Activated naive CD4-positive, alpha-beta T cell treated with anti-CD3 and anti-CD28 coated beads, Interleukin-2, amount 50 U/mL, for 72 hours (primary cell): Measurements from ENCODE around the gene ADGRF3. TPM values are rescaled to one million over a fixed set of nuclear protein-coding genes. Genes with fewer than 3 reads are reported as not detected.

ENCODE experiments used
- ATAC-seq, 2 donors: fragments of 150-1000 bp; cut with Tn5 transposase; 2 replicates each; pipeline ENCODE4 v1.10.0; 2021; ENCODE audit warnings: mild to moderate bottlenecking in 2 of 2, moderate library complexity in 2 of 2
- DNase-seq, 2 donors: peaks; one replicate each; pipeline ENCODE4 v3.0.0; 2021 to 2022; ENCODE audit warnings: low spot score in 2 of 2
- H3K27ac Mint-ChIP-seq, 2 donors: one replicate each; pipeline ENCODE4 v1.8.0; 2022; ENCODE audit warnings: mild to moderate bottlenecking in 2 of 2, mixed read lengths in 2 of 2
- H3K36me3 Mint-ChIP-seq, 2 donors: one replicate each; pipeline ENCODE4 v1.8.0; 2022; ENCODE audit warnings: mixed read lengths in 2 of 2
- H3K9me3 Mint-ChIP-seq, 2 donors: one replicate each; pipeline ENCODE4 v1.8.0; 2022; ENCODE audit warnings: mixed read lengths in 2 of 2
- total RNA-seq, 2 donors: library from RNA; stranded (reverse); gene quantifications; one replicate each; pipeline ENCODE4 v1.2.3, GENCODE V29; 2022

The ADGRF3 gene
- total RNA-seq, 2 donors from 2014 or later, result 0.57 to 7.5 TPM

DNA sequence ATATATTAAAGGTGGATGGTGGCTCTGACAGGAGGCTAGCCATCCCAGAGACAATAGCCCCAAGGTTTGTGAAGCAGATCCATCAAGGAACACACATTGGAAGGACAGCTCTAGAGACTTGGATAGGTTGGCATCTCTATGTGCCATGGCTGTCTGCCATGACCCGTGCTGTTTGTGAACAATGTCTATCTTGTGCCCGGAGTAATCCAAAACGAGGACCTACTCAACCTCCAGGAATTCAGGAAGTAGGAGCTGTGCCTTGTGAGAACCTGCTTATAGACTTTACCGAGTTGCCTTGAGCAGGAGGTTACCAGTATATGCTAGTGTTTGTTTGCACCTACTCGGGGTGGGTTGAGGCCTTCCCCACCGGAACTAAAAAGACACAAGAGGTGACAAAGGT is 43.7 kb downstream of the ADGRF3 start:
- Mint-ChIP-seq H3K36me3 (no peaks in the 10 kb centered on the region), H3K27ac (no peak overlapping the region), H3K9me3 (no peaks in the 10 kb centered on the region)
- DNase-seq (no peak), ATAC-seq (no peak)

DNA sequence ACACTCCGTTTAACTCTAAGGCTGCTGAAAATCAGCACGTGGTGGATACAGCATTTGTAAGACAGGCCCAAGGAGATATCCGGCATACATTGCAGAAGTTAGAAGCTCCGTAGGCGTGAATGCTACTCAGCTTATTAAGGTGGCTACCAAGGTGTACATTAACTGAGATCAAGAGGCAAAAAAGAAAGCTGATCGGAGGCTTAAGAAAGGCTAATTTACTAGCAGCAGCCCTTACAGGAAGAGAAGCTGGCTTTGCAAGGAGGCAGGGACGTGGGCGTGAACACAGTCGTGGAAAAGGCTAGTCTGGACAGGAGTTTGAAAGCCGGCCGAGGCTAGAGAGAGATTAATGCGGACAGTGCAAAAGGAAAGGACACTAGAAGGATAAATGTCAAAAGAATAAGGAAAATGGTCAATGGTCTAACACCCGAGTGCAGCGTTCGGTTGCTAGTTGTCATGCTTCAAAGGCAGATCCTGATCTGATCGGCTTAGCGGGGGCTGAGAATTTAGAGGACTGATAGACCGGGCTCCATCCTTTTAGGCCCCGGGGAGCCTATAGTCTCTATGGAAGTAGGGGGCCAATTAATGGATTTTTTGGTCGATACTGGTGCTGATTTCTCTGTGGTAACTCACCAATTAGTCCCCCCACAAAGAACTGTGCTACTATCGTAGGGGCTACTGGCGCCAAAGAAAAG is 46.2 kb downstream of the ADGRF3 start:
- no peak for ATAC-seq
- Mint-ChIP-seq H3K27ac (no peak overlapping the region), H3K36me3 (no peaks in the 10 kb centered on the region), H3K9me3 (no peaks in the 10 kb centered on the region)
- DNase-seq, result no peak

DNA sequence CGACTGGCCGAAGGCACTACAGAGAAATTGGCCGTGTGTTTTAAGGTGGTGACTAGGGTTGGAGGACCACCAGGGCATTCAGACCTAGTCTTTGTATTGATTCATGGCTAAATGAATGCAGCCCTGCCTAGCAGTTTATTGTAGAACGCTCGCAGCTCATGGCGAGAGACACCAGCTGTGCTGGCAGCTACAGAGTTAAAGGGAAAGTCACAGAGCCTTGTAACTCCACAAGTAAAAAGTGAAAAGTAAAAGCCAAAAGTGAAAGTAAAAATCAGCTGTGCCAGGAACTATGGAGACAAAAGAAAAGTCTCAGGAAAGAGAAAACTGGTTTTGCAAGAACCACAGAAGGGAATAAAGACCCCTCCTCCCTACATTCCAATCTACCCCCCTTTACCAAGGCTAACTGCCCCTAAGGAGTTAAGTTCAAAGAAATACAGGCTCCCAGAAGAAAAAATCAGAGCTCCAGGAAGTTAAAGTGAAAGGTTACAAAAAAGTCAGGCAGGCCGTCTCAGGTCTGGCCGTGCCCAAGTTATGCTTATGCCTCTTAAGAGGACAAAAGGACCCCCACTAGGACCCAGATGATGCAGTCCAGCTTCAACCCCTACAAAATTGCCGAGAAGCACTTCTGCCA is 47.0 kb downstream of the ADGRF3 start:
- ATAC-seq, result peak; percentile 54 to 63
- Mint-ChIP-seq H3K27ac (no peak overlapping the region), H3K36me3 (no peaks in the 10 kb centered on the region)

DNA sequence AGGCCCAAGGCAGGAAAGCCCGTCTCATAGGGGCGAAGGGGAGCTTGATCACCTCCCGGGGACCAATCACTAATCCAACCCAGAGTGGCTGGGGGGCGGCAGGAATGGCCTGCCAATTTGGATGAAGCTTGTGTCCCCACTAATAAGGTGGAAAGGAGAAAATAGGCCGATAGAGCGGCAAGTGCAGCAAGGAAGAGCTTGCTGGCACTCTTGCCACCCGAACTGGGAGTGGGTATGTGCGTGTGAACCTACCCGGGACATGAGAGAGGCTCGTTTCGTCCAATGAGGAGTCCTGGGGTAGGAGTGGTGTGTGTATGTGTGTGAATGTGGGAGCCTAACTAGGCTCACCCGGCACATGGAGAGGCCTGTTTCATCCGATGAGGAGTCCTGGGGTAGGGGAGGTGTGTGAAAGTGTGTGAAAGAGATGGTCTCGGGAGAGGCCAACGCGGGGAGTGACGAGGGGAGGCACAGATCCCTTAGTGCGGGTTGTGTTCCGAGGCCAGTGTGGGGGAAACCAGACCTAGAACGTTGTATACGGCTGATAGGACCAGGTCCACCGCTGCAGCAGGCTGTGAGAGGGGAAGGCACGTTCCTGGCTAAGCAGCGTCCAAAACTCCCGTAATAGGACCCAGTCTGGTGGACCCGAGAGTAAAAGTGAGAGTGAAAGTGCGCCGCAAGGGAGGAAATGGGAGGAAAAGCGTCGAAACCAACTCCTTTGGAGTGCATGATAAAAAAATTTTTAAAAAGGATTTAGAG is 47.8 kb downstream of the ADGRF3 start:
- DNase-seq (peak in 1 of 2 donors; percentile 39), ATAC-seq (peak; percentile 75 to 80)
- H3K9me3 Mint-ChIP-seq, result no peaks in the 10 kb centered on the region
- H3K27ac Mint-ChIP-seq, result no peak overlapping the region
- no peaks in the 10 kb centered on the region for H3K36me3 Mint-ChIP-seq

More for the DNA sequence above, 47.0 kb downstream of the ADGRF3 start:
- H3K9me3 Mint-ChIP-seq, result no peaks in the 10 kb centered on the region
- peak in 1 of 2 donors; percentile 18 for DNase-seq

DNA sequence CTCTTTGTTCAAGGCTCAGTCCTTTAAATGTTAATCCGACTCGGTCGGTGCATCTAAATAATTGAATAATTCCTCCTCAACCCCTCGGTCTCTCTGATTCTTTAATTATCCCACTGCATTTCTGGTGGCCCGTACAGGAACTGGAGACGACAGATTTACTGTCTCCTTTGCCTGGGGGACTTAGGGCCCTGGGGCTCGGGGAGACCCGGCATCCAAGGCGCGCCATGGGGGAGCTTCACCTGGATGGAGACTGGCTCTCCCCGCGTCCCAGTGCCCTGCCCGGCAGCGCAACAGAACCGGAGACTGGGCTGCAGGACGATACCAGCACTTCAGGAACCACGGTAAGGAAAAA is 48.3 kb downstream of the ADGRF3 start:
- Mint-ChIP-seq H3K27ac (no peak overlapping the region), H3K9me3 (no peaks in the 10 kb centered on the region), H3K36me3 (no peaks in the 10 kb centered on the region)
- DNase-seq (no peak), ATAC-seq (no peak)

DNA sequence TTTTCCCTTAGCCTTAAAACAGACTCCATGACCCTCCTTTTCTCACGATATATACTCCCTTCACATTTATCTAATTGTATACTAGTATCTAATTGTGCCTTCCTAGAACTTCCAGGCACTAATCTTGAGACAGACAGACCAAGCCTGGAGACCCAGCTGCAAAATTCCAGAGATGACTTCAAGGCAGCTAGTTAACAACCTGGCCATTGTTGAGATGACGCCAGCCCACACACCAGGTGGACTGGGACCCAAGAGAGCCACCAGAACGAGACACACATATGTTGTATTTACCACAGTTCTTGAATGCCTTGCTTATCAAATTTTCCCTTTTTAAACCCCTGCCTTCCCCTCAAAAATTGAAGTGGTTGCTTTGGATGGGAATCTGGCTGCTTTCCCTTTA is 49.5 kb downstream of the ADGRF3 start:
- ATAC-seq (no peak), DNase-seq (no peak)
- no peaks in the 10 kb centered on the region for H3K36me3 Mint-ChIP-seq
- no peaks in the 10 kb centered on the region for H3K9me3 Mint-ChIP-seq
- no peak overlapping the region for H3K27ac Mint-ChIP-seq

DNA sequence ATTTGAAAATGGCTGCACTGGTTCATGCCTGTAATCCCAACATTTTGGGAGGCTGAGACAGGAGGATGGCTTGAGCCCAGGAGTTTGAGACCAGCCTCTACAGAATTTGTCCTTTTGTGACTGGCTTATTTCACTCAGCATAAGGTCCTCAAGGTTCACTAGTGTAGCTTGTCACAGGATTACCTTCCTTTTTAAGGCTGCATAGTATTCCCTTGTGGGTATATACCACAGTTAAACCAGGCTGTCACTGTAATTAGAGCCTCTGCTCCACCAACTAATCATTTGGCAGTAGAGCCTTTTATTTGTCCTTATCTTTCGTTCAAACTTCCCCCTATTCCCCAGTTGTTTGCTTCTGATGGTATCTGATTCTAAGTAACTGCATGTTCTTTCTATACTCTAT is 51.1 kb downstream of the ADGRF3 start:
- no peak for ATAC-seq
- no peak for DNase-seq
- Mint-ChIP-seq H3K9me3 (no peaks in the 10 kb centered on the region), H3K36me3 (no peaks in the 10 kb centered on the region), H3K27ac (no peak overlapping the region)

DNA sequence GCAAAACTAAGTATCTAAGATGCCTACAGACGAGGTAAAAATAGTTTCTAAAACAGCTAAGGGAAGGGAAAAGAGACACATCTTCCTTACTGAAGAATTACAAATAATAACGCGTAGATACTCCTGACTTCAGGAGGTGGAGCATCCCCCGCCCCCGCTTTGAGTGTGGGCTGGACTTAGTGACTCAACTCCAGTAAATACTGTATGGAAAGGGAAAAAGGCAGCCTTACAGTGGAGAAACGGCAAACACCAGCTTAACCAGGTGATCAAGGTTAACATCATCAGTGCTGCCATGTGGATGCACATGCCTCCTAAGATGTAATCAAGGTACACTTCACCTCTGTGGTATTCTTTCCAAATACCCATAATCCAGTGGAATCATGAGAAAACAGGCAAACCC is 53.9 kb downstream of the ADGRF3 start:
- H3K36me3 Mint-ChIP-seq, result no peaks in the 10 kb centered on the region
- H3K9me3 Mint-ChIP-seq, result no peaks in the 10 kb centered on the region
- ATAC-seq, result no peak
- no peak for DNase-seq
- H3K27ac Mint-ChIP-seq, result no peak overlapping the region

DNA sequence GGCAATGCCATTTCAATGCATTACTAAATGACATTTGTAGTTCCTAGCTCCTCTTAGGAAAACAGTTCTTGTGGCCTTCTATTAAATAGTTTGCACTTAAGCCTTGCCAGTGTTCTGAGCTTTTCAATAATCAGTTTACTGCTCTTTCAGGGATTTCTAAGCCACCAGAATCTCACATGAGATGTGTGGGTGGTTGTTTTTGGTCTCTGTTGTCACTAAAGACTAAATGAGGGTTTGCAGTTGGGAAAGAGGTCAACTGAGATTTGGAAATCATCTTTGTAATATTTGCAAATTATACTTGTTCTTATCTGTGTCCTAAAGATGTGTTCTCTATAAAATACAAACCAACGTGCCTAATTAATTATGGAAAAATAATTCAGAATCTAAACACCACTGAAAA is 56.6 kb downstream of the ADGRF3 start:
- H3K9me3 Mint-ChIP-seq, result no peaks in the 10 kb centered on the region
- no peak for ATAC-seq
- H3K36me3 Mint-ChIP-seq, result peaks cover 0 to 5% of the 10 kb centered on the region in 2 donors
- no peak for DNase-seq
- no peak overlapping the region for H3K27ac Mint-ChIP-seq

DNA sequence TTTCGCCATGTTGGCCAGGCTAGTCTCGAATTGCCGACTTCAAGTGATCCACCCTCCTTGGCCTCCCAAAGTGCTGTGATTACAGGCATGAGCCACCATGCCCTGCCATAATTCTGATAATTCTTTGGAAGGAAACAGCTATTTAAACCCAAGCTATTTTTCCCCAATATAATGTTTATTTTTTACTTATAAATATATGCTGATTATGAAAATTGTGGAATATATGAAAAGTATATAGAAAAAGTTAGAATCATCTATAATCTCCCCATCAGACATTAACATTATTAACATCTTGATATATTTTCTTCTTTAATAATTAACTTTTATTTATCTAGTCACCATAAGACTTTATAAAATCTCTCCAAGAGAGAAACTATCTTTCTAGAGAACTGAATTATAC is 60.7 kb downstream of the ADGRF3 start:
- peaks cover 4 to 19% of the 10 kb centered on the region in 2 donors for H3K36me3 Mint-ChIP-seq
- no peaks in the 10 kb centered on the region for H3K9me3 Mint-ChIP-seq
- no peak for ATAC-seq

DNA sequence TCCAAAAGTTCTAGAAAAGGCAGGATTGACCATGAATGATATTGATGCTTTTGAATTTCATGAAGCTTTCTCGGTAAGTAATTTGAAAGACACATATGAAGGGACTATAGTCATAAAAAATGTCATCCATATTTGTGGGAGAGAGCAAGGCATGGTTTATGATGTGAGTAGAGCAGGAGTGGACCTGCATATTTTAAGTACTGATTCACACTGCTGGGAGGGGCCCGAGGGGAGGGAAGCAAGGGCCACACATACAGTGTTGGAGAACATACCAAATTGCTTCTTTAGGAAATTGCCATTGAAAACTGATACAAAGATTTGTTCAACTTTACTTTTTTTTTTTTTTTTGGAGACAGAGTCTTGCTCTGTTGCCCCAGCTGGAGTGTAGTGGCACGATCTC is 62.5 kb downstream of the ADGRF3 start:
- DNase-seq (no peak), ATAC-seq (no peak)
- peaks cover 4 to 19% of the 10 kb centered on the region in 2 donors for H3K36me3 Mint-ChIP-seq
- no peaks in the 10 kb centered on the region for H3K9me3 Mint-ChIP-seq
- H3K27ac Mint-ChIP-seq, result no peak overlapping the region

More for the DNA sequence above, 60.7 kb downstream of the ADGRF3 start:
- no peak for DNase-seq
- H3K27ac Mint-ChIP-seq, result no peak overlapping the region

DNA sequence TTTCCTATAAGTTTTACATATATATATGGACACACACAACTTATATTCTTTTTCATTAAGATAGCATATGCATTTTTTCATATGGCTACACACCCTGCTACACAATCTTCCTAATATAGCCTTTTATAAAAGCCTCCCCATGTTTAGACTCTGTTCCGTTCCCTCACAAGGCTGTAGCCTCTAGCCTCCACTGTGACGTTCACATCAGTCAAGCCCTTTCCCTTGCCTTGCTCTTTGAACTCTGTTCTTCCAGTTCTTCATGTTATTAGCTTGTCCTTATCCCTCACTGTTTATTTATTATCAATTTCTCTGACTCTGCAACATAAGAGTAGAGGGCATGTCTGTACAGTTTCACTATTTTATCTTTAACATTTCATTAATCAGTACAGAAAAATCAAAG is 63.0 kb downstream of the ADGRF3 start:
- ATAC-seq (no peak), DNase-seq (no peak)
- Mint-ChIP-seq H3K27ac (no peak overlapping the region), H3K36me3 (peaks cover 4 to 19% of the 10 kb centered on the region in 2 donors), H3K9me3 (no peaks in the 10 kb centered on the region)

DNA sequence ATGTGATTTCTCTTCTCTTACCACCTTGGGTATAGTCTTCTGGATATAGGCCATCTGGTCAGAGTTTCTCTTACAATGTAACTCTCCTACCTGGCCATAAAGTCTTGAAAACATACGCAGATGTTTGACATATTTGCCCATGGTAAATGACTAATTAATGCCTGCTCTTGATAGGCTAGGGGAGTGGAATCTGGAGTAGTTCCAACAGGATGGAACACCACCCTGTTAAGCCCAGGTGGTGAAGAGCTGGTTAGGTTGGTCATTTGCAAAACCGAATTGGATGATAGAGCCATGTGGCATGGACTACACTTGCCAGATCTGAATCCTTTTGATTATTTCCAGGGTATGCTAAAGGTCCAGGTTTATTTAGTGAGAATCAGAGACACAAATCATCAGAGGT is 65.4 kb downstream of the ADGRF3 start:
- Mint-ChIP-seq H3K36me3 (peaks cover 4 to 19% of the 10 kb centered on the region in 2 donors), H3K9me3 (no peaks in the 10 kb centered on the region), H3K27ac (no peak overlapping the region)
- ATAC-seq, result no peak
- no peak for DNase-seq

DNA sequence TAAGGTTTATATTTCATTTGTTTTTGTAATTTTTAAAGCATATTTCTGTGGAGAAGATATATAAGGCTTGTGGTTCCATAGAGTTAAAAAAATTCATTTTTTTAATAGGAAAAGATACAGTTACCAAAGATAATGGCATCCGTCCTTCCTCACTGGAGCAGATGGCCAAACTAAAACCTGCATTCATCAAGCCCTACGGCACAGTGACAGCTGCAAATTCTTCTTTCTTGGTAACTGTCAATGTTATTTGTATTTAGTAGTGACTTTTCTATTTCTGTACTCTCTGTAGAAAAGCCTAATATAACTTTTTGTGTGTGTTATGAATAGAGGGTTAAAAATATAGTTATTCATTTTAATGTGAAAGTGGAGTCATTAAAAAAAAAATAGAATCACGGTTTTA is 66.7 kb downstream of the ADGRF3 start:
- ATAC-seq, result no peak
- peaks cover 4 to 13% of the 10 kb centered on the region in 2 donors for H3K36me3 Mint-ChIP-seq
- no peaks in the 10 kb centered on the region for H3K9me3 Mint-ChIP-seq
- no peak for DNase-seq
- no peak overlapping the region for H3K27ac Mint-ChIP-seq

DNA sequence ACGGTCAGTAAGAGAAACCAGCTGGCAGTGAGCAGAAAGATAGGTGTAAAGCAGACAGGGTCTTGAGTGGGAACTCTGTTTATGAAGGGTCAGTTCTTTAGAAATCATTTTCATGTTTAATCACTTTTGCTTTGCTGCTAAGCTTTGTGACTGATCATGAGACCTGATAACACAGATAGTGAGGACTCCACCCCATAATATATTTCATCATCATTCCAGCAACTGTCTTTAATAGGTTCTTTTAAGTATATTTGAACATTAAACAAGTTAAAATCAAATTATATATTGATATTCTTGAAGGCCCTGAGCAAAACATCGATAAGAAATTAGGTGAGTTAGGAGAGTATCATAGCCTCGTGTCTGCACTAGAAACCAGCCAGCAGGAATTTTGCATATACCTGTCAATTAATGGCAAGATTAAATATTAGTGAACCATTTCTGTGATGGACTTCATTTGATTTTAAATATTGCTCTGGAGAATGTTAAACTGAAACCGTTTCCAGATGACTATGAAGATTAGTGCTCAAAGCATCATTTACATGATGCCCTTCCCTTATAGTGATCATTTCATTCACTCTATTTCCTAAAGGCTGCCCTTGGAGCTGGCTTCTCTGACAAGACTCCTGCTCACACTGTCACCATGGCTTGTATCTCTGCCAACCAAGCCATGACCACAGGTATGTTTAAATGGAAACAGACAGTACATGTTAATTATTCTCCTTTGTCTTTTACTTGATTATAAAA is 69.9 kb downstream of the ADGRF3 start:
- no peaks in the 10 kb centered on the region for H3K9me3 Mint-ChIP-seq

DNA sequence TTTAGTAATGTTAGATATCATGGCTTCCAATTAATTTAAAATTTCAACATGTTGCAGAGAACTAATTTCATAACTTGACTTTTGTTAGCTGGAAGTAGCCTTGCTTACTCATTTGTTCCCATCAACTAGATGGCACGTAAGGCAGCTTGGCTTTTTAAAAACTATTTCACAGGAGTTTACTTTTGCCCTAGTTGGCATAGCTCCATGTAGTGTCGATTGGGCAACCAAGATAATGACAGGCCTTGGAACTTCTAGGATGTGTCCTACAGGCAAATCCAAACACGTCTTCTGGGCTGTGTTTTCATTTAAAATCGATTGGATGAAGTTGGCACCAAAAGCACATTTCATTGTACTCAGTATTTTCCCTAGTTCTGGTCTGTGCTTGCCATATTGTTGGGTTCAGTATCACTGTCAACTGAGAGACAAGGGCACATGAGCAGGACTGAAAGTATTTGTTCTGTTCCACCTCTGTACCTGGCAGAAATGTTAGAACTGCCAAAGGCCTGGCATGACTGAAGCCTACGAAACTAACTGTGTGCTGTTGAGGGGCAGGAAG is 72.5 kb downstream of the ADGRF3 start:
- Mint-ChIP-seq H3K9me3 (no peaks in the 10 kb centered on the region), H3K27ac (no peak overlapping the region), H3K36me3 (no peaks in the 10 kb centered on the region)
- DNase-seq (no peak), ATAC-seq (no peak)

More for the DNA sequence above, 69.9 kb downstream of the ADGRF3 start:
- no peak for DNase-seq
- no peak for ATAC-seq
- peaks cover 4 to 5% of the 10 kb centered on the region in 2 donors for H3K36me3 Mint-ChIP-seq
- no peak overlapping the region for H3K27ac Mint-ChIP-seq

DNA sequence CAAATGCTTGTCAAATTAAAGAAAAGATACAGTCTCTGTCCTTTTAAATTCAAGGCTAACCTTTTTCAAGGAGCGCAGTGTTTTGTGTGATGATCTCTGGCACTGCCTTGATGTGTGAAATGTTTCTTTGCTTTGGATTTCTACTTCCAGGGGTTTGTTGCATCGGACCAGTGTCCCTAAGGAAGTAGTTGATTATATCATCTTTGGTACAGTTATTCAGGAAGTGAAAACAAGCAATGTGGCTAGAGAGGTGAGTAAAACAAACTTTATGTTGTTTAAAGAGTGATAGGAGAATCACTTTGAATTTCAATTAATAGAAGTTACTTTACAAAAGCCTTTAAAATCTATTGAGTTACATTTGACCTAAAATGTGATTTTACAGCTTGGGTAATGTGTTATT is 73.1 kb downstream of the ADGRF3 start:
- no peaks in the 10 kb centered on the region for H3K36me3 Mint-ChIP-seq
- H3K9me3 Mint-ChIP-seq, result no peaks in the 10 kb centered on the region
- ATAC-seq, result no peak
- DNase-seq, result no peak
- H3K27ac Mint-ChIP-seq, result no peak overlapping the region
